GM12801 (cell line): ENCODE measurements around the gene OGA.

ENCODE experiments used
- TF ChIP-seq, protein P1 (sequence below): IDR thresholded peaks from one replicate; pipeline ENCODE4 v1.5.1; 2011; ENCODE audit warnings: control low read depth; ENCODE audit not compliant: insufficient read length; ENCODE audit errors: extremely low read depth

The OGA gene

GRCh38 chr10:101766753-101767599 is 51.3 kb downstream of the OGA start:
- TF ChIP-seq, protein P1, sequence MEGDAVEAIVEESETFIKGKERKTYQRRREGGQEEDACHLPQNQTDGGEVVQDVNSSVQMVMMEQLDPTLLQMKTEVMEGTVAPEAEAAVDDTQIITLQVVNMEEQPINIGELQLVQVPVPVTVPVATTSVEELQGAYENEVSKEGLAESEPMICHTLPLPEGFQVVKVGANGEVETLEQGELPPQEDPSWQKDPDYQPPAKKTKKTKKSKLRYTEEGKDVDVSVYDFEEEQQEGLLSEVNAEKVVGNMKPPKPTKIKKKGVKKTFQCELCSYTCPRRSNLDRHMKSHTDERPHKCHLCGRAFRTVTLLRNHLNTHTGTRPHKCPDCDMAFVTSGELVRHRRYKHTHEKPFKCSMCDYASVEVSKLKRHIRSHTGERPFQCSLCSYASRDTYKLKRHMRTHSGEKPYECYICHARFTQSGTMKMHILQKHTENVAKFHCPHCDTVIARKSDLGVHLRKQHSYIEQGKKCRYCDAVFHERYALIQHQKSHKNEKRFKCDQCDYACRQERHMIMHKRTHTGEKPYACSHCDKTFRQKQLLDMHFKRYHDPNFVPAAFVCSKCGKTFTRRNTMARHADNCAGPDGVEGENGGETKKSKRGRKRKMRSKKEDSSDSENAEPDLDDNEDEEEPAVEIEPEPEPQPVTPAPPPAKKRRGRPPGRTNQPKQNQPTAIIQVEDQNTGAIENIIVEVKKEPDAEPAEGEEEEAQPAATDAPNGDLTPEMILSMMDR: no peak

DNA sequence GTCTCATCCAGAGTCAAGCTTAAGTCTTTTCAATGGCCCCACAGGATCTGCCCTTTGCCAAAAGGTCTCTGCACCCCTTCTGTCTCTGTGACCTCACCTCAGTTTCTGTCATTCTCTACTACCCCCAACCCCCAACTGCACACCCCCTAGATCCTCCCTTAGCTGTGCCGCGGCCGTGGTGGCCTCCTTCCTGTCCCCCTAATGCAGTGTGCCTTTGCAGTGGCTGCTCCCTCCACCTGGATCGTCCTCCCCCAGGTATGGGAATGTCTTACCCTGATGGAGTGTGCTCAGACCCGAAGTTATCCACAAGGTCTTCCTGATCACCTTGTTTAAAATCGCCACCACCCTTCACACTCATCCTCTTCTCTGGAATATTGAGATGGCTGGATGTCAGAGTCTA is 51.9 kb downstream of the OGA start:
- TF ChIP-seq, protein P1: no peak

DNA sequence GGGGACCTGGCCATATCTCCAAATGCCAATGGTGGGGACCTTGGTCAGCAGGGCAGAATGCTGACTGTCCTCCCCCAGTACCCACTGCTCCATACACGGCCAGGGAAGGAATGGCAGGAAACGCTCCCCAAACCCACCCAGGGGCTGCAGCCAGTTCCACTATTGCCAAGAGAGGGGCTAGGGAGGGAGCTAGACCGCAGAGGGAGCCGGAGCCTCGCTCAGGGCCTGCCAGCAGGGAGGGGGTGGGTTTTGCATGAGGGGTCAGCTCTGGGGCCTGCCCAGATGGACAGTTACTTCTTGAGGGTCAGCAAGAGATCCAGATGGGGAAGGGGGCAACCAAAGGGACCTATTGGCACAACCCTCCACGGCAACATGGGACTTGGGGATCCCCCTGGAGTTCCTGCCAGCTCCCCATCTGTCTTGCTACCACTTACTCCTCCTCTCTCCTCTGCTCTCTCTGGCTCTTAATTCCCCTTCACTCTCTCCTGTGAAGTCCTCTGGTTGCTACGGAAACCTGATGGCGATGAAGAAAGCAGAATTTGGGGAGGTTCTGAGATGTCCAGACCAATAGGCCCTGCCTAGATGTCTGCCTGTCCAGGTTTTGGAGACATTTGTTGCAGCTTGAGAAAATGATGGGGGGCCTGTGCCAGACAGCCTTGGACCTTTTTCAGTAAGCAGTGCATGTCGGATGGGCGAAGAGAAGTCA is 55.0 kb downstream of the OGA start:
- TF ChIP-seq, protein P1: no peak

- TF ChIP-seq, protein P1: no peak
Observed at GRCh38 chr10:101762736-101763135, 55.5 kb downstream of the OGA start.

GRCh38 chr10:101761226-101761625 is 57.0 kb downstream of the OGA start:
- TF ChIP-seq, protein P1: no peak

GRCh38 chr10:101760510-101760909 is 57.7 kb downstream of the OGA start:
- TF ChIP-seq, protein P1: no peak

GRCh38 chr10:101759309-101760247 is 58.7 kb downstream of the OGA start:
- TF ChIP-seq, protein P1: no peak
